ENCODE measurements around the gene ZNF248. TPM values are rescaled to one million over a fixed set of nuclear protein-coding genes. Genes with fewer than 3 reads are reported as not detected.

ZNF248 gene
- total and polyA plus RNA-seq, 9 of the 15 experiments (the other 6 are each of a cell fraction or from before 2014, with no cell fraction given), result 4.5 to 16.5 (median 10.2) TPM

DNA sequence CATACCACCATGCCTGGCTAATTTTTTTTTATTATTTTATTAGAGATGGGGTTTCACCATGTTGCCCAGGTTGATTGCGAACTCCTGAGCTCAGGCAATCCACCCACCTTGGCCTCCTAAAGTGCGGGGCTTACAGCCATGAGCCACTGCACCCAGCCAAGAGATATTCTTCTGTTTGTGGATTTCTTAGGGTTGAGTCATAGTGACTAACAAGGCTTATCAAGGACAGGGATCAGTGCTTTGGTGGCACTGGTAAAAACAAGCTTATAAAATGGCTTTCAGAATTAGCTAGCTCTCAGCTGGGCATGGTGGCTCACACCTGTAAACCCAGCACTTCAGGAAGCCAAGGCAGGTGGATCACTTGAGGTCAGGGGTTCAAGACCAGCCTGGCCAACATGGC is 122.4 kb downstream of the ZNF248 start (continued):
- peak; percentile 20; the same call in 1 of the 2 replicates for TF ChIP-seq EP300 (IDR thresholded peaks at IDR 0.05; ENCODE audit: low read length)

Other genes with a start within 250 kb of the ZNF248 start
- gene ZNF25, start 119.0 kb upstream of the ZNF248 start, total RNA-seq (2014; rRNA removed), result 0.68 and 0.98 TPM in 2 replicates
- gene ZNF25, start 119.0 kb upstream of the ZNF248 start, total RNA-seq (2014; rRNA removed; fragmentation: Illumina TruSeq; extraction: Trizol), result 2.3 and 3.0 TPM in 2 replicates
- 1.9 and 2.1 TPM in 2 replicates for gene ZNF25, start 119.0 kb upstream of the ZNF248 start, total RNA-seq (2015; rRNA removed; fragmentation: Illumina TruSeq; extraction: Trizol)
- gene ZNF25, start 119.0 kb upstream of the ZNF248 start, total RNA-seq (2021), result 1.2 and 1.6 TPM in 2 replicates
- 2.2 and 2.4 TPM in 2 replicates for gene ZNF25, start 119.0 kb upstream of the ZNF248 start, polyA plus RNA-seq (2011; rRNA removed)
- gene ZNF25, start 119.0 kb upstream of the ZNF248 start, polyA plus RNA-seq (2014; fragmentation: Illumina TruSeq; extraction: Trizol), result 1.5 and 1.9 TPM in 2 replicates
- 1 to 10 TPM in 1 of 2 experiments, under 1 TPM in 1; 0.62 to 1.1 TPM for gene ZNF25, start 119.0 kb upstream of the ZNF248 start, polyA plus RNA-seq (2014; fragmentation: Nextera tagmentation; extraction: Ambion mirVana)
- gene ZNF25, start 119.0 kb upstream of the ZNF248 start, polyA plus RNA-seq (2014; rRNA removed), result 1.00 and 1.3 TPM in 2 replicates
- 8.1 and 12.7 TPM in 2 replicates for gene ZNF33A, start 153.1 kb upstream of the ZNF248 start, total RNA-seq (2014; rRNA removed)
- 27.5 and 30.3 TPM in 2 replicates for gene ZNF33A, start 153.1 kb upstream of the ZNF248 start, total RNA-seq (2014; rRNA removed; fragmentation: Illumina TruSeq; extraction: Trizol)
- gene ZNF33A, start 153.1 kb upstream of the ZNF248 start, total RNA-seq (2015; rRNA removed; fragmentation: Illumina TruSeq; extraction: Trizol), result 20.1 and 23.2 TPM in 2 replicates
- 15.0 and 16.4 TPM in 2 replicates for gene ZNF33A, start 153.1 kb upstream of the ZNF248 start, total RNA-seq (2021)
- 16.4 and 19.0 TPM in 2 replicates for gene ZNF33A, start 153.1 kb upstream of the ZNF248 start, polyA plus RNA-seq (2011; rRNA removed)
- 17.1 and 17.6 TPM in 2 replicates for gene ZNF33A, start 153.1 kb upstream of the ZNF248 start, polyA plus RNA-seq (2014; fragmentation: Illumina TruSeq; extraction: Trizol)
- gene ZNF33A, start 153.1 kb upstream of the ZNF248 start, polyA plus RNA-seq (2014; fragmentation: Nextera tagmentation; extraction: Ambion mirVana), result 10 to 100 TPM; 12.7 TPM
- gene ZNF33A, start 153.1 kb upstream of the ZNF248 start, polyA plus RNA-seq (2014; rRNA removed), result 11.7 and 12.6 TPM in 2 replicates
- gene ZNF37A, start 236.7 kb upstream of the ZNF248 start, total RNA-seq (2014; rRNA removed), result 8.7 and 9.4 TPM in 2 replicates
- gene ZNF37A, start 236.7 kb upstream of the ZNF248 start, total RNA-seq (2014; rRNA removed; fragmentation: Illumina TruSeq; extraction: Trizol), result 16.4 and 17.5 TPM in 2 replicates
- gene ZNF37A, start 236.7 kb upstream of the ZNF248 start, total RNA-seq (2015; rRNA removed; fragmentation: Illumina TruSeq; extraction: Trizol), result 13.3 and 14.2 TPM in 2 replicates
- gene ZNF37A, start 236.7 kb upstream of the ZNF248 start, total RNA-seq (2021), result 13.9 and 16.4 TPM in 2 replicates
- 20.3 and 21.6 TPM in 2 replicates for gene ZNF37A, start 236.7 kb upstream of the ZNF248 start, polyA plus RNA-seq (2011; rRNA removed)
- 14.4 and 17.4 TPM in 2 replicates for gene ZNF37A, start 236.7 kb upstream of the ZNF248 start, polyA plus RNA-seq (2014; fragmentation: Illumina TruSeq; extraction: Trizol)
- gene ZNF37A, start 236.7 kb upstream of the ZNF248 start, polyA plus RNA-seq (2014; fragmentation: Nextera tagmentation; extraction: Ambion mirVana), result 1 to 10 TPM; 4.1 to 5.0 TPM
- 14.0 and 19.7 TPM in 2 replicates for gene ZNF37A, start 236.7 kb upstream of the ZNF248 start, polyA plus RNA-seq (2014; rRNA removed)